Suppressor macrophage treated with lipopolysaccharide for 4 hours (primary cell): Measurements from ENCODE around the gene NDUFB10.
"Not testable (repeated sequence)": the region's sequence is repeated elsewhere in the genome, so short reads cannot be mapped to it uniquely, and the experiment has no call there.

Experiments
- DNase-seq: peaks from one replicate; pipeline ENCODE4 v3.0.0-alpha.2; 2020

The NDUFB10 gene

GRCh38 chr16:1947369-1947670 is 12.0 kb upstream of the NDUFB10 start:
- DNase-seq: no peak

- no peak for DNase-seq
Measured at GRCh38 chr16:1949507-1949906, 9.8 kb upstream of the NDUFB10 start.

GRCh38 chr16:1950047-1950446 is 9.3 kb upstream of the NDUFB10 start:
- DNase-seq: no peak

- DNase-seq: no peak
Measured at GRCh38 chr16:1950559-1950958, 8.8 kb upstream of the NDUFB10 start.

- DNase-seq: no peak
Measured at GRCh38 chr16:1953734-1954133, 5.6 kb upstream of the NDUFB10 start.

GRCh38 chr16:1957434-1958142 is 1.8 kb upstream of the NDUFB10 start:
- DNase-seq: not testable (repeated sequence)

DNA sequence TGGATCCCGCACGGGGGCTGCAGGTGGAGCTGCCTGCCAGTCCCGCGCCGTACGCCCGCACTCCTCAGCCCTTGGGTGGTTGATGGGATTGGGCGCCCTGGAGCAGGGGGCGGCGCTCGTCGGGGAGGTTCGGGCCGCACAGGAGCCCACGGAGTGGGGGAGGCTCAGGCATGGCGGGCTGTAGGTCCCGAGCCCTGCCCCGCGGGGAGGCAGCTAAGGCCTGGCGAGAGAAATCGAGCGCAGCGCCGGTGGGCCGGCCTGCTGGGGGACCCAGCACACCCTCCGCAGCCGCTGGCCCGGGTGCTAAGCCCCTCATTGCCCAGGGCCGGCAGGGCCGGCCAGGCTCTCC is 1.2 kb upstream of the NDUFB10 start:
- DNase-seq: not testable (repeated sequence)

DNA sequence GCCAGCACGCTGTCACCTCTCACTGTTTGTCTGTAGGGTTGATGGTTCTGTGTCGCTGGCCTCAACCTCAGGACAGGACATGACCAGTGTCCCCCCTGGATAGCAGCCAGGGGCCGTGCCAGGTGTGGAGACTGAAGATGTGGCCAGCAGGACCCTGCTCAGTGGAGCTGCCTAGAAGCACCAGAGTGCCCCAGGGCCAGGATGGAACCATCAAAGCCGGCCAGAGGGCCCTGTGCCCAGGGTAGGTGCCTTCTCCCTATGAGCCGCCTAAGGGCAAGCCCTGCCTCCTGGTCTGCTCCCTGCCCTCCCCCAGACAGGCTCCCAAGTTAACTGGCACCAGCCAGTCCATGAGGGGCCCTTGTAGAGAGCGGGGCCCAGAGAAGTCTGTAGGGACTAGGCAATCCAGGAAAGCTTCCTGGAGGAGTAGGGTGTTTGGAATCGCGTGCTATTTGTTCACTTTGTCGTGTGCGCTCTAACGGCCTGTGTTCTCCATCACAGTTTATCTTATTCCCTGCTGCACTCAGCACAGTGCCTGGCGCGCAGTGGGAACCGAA is 546 bp upstream of the NDUFB10 start:
- DNase-seq: no peak

DNA sequence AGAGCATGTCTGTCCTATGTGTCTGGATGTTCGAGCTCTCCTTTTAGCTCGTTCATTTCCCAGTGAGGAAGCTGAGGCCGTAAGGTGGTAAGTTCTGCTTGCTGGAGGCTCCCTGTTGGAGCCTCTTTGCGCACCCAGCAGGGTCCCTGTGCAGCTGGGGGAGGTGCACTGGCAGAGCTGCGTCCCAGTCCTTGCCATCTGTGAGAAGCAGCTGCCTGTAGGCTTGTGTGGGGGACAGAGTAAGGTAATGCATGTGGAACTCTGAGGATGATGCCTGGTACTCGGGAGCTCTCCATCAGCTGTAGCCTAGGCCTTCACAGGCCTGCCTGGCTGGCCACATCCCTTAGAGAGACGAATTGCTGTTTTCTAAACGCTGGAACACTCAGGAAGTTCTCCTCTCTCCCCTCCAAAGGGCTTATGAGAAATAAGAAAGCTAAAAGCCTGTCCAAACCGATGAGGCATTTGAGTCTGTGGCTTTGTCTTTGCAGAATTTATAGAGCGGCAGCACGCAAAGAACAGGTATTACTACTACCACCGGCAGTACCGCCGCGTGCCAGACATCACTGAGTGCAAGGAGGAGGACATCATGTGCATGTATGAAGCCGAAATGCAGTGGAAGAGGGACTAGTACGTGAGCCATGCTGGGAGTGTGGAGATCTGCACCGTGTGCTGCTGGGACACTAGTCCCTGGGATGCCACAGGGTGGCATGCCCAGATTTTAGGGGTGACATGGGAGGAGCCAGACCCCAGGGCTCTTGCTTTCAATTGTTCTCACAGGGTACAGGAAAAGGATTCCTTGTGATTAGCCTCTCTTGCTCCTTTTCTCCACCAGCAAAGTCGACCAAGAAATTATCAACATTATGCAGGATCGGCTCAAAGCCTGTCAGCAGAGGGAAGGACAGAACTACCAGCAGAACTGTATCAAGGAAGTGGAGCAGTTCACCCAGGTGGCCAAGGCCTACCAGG is 1.6 kb downstream of the NDUFB10 start:
- DNase-seq: no peak

- DNase-seq: no peak
Measured at GRCh38 chr16:1961651-1962067, 2.3 kb downstream of the NDUFB10 start.

DNA sequence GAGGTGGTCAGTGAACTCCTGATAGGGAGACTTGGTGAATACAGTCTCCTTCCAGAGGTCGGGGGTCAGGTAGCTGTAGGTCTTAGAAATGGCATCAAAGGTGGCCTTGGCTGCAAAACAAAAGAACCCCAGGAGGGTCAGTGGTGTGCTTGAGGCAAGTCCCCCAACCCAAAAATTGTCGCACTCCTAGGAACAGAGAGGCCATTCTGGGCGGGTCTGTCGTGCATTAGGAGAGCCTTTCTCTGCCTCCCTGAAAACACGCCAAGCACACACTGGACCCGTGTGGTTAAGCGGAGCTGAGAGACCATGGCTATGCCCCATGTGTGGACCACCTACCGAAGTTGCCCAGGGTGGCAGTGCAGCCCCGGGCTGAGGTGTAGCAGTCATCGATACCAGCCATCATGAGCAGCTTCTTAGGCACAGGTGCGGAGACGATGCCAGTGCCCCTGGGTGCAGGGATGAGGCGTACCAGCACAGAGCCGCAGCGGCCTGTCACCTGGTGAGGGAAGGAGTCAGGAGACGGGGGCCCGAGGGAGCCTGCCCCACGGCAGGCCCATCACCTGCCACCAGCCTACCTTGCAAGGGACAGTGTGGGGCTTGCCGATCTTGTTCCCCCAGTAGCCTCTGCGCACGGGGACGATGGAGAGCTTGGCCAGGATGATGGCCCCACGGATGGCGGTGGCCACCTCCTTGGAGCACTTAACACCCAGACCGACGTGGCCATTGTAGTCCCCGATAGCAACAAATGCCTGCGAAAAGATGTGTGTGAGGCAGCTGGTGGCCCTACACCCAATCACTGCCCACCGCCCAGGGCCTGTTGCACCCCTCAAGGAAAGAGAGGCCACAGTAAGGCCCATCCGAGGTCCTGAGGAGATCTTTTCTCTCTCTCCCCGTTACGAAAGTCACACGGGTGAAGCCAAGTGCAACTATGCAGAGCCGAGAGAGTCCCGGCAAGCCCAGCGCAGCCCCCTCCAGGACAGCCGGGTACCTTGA is 3.1 kb downstream of the NDUFB10 start:
- DNase-seq: not testable (repeated sequence)

DNA sequence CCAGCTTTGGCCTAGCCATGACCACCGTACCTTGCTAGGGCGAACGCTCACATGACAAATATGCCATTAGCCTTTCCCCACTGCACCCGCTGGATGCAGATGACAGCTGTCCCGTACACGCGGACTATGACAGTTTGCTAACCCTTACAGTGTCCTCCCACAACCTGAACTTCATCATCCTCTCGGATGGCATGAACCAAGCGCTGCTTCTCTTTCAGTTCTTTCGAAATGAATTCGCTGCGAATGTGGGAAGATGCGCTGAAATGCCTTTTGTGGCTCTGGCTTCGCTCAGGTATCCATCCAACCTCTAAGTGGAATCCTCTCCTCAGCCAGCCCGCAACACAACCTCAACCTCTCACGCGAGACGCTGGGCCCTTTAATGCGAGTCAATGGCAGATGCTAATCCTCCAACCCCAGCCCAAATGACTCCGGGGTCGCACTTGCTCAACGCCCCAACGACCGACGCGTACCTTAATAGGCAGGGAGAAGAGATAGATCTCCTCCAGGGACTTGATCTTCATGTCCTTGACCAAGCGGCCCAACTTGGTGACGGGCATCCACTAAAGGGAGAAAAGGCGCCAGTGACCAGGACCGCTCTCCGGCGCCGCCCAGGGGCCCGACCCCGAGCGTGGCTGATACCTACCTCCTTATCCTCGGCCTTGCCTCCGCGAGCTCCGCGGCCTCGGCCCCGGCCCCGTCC is 4.6 kb downstream of the NDUFB10 start:
- peak; percentile 55 for DNase-seq

GRCh38 chr16:1964506-1965395 is 5.4 kb downstream of the NDUFB10 start, which contains the start of gene RPS2:
RPS2 (minus strand) TSS chr16:1964826; CDS start chr16:1964625, 201 bp downstream.
- peak; percentile 100 for DNase-seq

DNA sequence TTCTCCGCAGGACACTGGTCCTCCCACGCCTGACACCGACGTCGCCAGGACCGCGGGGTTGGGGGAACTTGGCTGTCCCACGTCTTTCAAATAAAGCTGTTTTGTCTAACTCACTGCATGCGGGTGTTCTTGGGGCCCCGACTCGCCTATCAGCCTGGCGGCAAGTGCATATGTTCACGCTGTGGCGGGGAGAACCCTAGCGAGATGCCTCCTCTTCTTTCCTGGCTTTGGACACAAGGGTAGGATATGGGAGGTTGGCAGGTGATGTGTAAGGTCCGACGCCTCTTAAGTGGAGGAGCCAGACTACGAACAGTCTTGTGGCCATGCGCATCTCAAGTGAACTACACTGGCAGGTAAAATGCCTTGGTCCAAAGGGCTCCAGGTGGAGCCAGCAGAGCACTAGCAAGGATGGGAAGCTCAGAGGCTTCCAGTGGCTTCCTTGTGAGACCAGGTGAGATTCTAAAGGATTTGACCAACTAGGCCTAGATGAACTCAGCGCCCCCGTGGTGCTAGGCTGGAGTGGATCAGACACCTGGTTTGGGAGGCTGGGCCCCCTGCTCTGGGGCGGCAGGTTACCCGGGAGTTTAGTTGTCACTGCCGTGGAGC is 6.2 kb downstream of the NDUFB10 start:
- DNase-seq: no peak

- DNase-seq: no peak
Measured at GRCh38 chr16:1966460-1966859, 7.1 kb downstream of the NDUFB10 start, which contains the start of gene RNF151. RNF151 (plus strand) TSS chr16:1966856; CDS start chr16:1966882, 26 bp downstream.

DNA sequence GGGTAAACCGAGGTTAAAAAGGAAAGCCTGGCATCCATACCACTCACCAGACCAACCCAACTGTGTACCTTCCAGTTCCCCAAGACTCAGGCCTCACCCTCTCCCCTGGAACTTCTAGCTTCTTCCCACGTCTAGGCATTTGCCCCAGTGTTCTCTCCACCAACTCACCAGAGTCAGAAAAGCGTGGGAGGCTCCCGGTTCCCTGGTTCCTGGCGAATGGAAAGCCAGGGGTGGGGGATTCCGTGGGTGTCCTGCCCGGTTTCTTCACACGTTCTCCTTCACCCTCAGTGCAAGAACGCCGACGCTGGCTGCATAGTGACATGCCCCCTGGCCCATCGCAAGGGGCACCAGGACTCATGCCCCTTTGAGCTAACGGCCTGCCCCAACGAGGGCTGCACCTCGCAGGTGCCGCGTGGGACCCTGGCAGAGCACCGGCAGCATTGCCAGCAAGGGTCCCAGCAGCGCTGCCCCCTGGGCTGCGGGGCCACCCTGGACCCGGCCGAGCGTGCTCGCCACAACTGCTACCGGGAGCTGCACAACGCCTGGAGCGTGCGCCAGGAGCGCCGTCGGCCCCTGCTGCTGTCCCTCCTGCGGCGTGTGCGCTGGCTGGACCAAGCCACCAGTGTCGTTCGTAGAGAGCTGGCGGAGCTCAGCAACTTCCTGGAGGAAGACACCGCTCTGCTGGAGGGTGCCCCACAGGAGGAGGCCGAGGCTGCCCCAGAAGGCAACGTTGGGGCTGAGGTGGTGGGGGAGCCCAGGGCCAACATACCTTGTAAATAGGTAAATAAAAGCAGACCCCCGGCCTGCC is 9.0 kb downstream of the NDUFB10 start:
- DNase-seq: no peak

- peak; percentile 97 for DNase-seq
Measured at GRCh38 chr16:1971796-1972489, 12.6 kb downstream of the NDUFB10 start, which contains the start of gene TBL3. TBL3 (plus strand) TSS chr16:1972053; CDS start chr16:1972165, 112 bp downstream.

GRCh38 chr16:1972490-1972877 is 13.1 kb downstream of the NDUFB10 start:
- peak; percentile 27 for DNase-seq
